Endothelial cell of umbilical vein (primary cell): Measurements from ENCODE around the gene BRD2. TPM values are rescaled to one million over a fixed set of nuclear protein-coding genes. Genes with fewer than 3 reads are reported as not detected.

Source experiments
- BruUV-seq: library from RNA; stranded (reverse); fragments of 400-500 nt; replicated peaks from 2 replicates; lab custom pipeline; 2021; lab: Mats Ljungman, UMichigan
- CTCF ChIA-PET: fragments of 300-600, 350-600 bp; sonication (Branson Sonifier 250); formaldehyde crosslinking; loops from one replicate; lab custom pipeline; 2021; ENCODE audit warnings: antibody characterized with exemption, inconsistent platforms; lab: Charles Lee
- POLR2A ChIA-PET: fragments of 300-600, 350-600 bp; sonication (Branson Sonifier 250); formaldehyde crosslinking; loops from one replicate; lab custom pipeline; 2021; ENCODE audit warnings: antibody characterized with exemption, inconsistent platforms; lab: Charles Lee
- DNase-seq: peaks from one replicate; pipeline ENCODE4 v3.0.0-alpha.2; 2011; ENCODE audit warnings: low read depth, low spot score
- FAIRE-seq: peaks from 2 replicates; lab custom pipeline; 2011; peaks lifted over from hg19 to GRCh38; lab: Jason Lieb, UNC
- H2AFZ ChIP-seq: 2 replicates; pipeline ENCODE4 v1.6.0; 2012; ENCODE audit warnings: low read depth, low read length, control low read depth, inconsistent platforms
- H3K27ac ChIP-seq: 2 replicates; pipeline ENCODE4 v1.5.1; 2011; ENCODE audit warnings: low read depth, mild to moderate bottlenecking, control low read depth, low read length, moderate library complexity; ENCODE audit not compliant: insufficient read depth
- H3K27me3 ChIP-seq, 2 experiments: 2 replicates each; pipeline versions ENCODE4 v1.6.0 to v1.6.1; 2011; ENCODE audit warnings: low read length in 2 of 2, mixed read lengths in 1 of 2; ENCODE audit not compliant: control insufficient read depth in 2 of 2, insufficient read depth in 2 of 2
- H3K36me3 ChIP-seq, 2 experiments: 2 replicates in 1 of 2; 3 replicates in 1 of 2; pipeline ENCODE4 v1.5.1; 2011; ENCODE audit warnings: low read length in 2 of 2, mild to moderate bottlenecking in 1 of 2, moderate library complexity in 1 of 2; ENCODE audit not compliant: control insufficient read depth in 2 of 2, insufficient read depth in 2 of 2; ENCODE audit errors: extremely low read depth in 1 of 2
- H3K4me1 ChIP-seq: 3 replicates; pipeline ENCODE4 v1.5.1; 2011; ENCODE audit warnings: mild to moderate bottlenecking, low read length; ENCODE audit not compliant: control insufficient read depth, insufficient read depth; ENCODE audit errors: extremely low read depth
- H3K4me2 ChIP-seq: 2 replicates; pipeline ENCODE4 v1.6.1; 2011; ENCODE audit warnings: low read length, control low read depth, mixed read lengths; ENCODE audit not compliant: insufficient read depth
- H3K4me3 ChIP-seq, 3 experiments: fragments of 200-600 bp in 1 of 3; sonication (generic), shearing (Covaris generic) in 1 of 3; replicated peaks in 1 of 3; 2 replicates each; pipeline ENCODE4 v1.5.1; 2011 to 2016; ENCODE audit warnings: control low read depth in 3 of 3, low read length in 3 of 3, mild to moderate bottlenecking in 2 of 3, inconsistent platforms in 1 of 3, low read depth in 1 of 3, moderate library complexity in 1 of 3; ENCODE audit not compliant: insufficient read depth in 1 of 3
- H3K79me2 ChIP-seq: 2 replicates; pipeline ENCODE4 v1.6.0; 2012; ENCODE audit warnings: low read length, inconsistent platforms; ENCODE audit not compliant: control insufficient read depth, insufficient read depth
- H3K9ac ChIP-seq: replicated peaks from 2 replicates; pipeline ENCODE3; 2011; ENCODE audit warnings: low read length, control low read depth; ENCODE audit not compliant: insufficient read depth; ENCODE audit errors: extremely low read depth
- H3K9me1 ChIP-seq: replicated peaks from 3 replicates; pipeline ENCODE4 v1.6.0; 2011; ENCODE audit warnings: mild to moderate bottlenecking, low read length; ENCODE audit not compliant: control insufficient read depth, insufficient read depth; ENCODE audit errors: extremely low read depth
- H3K9me3 ChIP-seq: replicated peaks from 2 replicates; pipeline ENCODE4 v1.5.1; 2012; ENCODE audit warnings: low read length, inconsistent platforms; ENCODE audit not compliant: control insufficient read depth, insufficient read depth
- H4K20me1 ChIP-seq: replicated peaks from 2 replicates; pipeline ENCODE3; 2011; ENCODE audit warnings: mild to moderate bottlenecking, low read length; ENCODE audit not compliant: control insufficient read depth, insufficient read depth; ENCODE audit errors: extremely low read depth
- CTCF ChIP-seq, 2 donors: IDR thresholded peaks; 1 replicate in 1 of 2; 2 replicates in 1 of 2; pipeline ENCODE4 v1.5.1; 2011; ENCODE audit warnings: low read length in 2 of 2, mild to moderate bottlenecking in 2 of 2, moderate library complexity in 2 of 2, control low read depth in 1 of 2, inconsistent platforms in 1 of 2, low read depth in 1 of 2; ENCODE audit not compliant: insufficient read depth in 1 of 2; ENCODE audit errors: extremely low read depth in 1 of 2
- EZH2 ChIP-seq: IDR thresholded peaks from 2 replicates; pipeline ENCODE4 v1.6.1; 2012; ENCODE audit warnings: borderline replicate concordance, low read depth, mild to moderate bottlenecking, moderate library complexity, low read length, inconsistent platforms; ENCODE audit not compliant: severe bottlenecking
- FOS ChIP-seq: IDR thresholded peaks from 2 replicates; pipeline ENCODE4 v1.6.1; 2011; ENCODE audit warnings: mild to moderate bottlenecking, low read length, moderate library complexity, borderline replicate concordance; ENCODE audit not compliant: insufficient read depth
- GATA2 ChIP-seq: IDR thresholded peaks from 2 replicates; pipeline ENCODE4 v1.7.0; 2011; ENCODE audit warnings: low read depth, mild to moderate bottlenecking, moderate library complexity, mixed read lengths, low read length; ENCODE audit not compliant: insufficient read length, insufficient read depth
- JUN ChIP-seq: IDR thresholded peaks from 2 replicates; pipeline ENCODE4 v1.6.1; 2011; ENCODE audit warnings: borderline replicate concordance, low read depth; ENCODE audit not compliant: insufficient read length, insufficient read depth
- MYC ChIP-seq: IDR thresholded peaks from one replicate; pipeline ENCODE4 v1.6.1; 2011; ENCODE audit warnings: mild to moderate bottlenecking, low read depth, low read length
- POLR2A ChIP-seq: IDR thresholded peaks from 2 replicates; pipeline ENCODE4 v1.6.1; 2012; ENCODE audit warnings: low read depth, mild to moderate bottlenecking, control low read depth, low read length
- POLR2AphosphoS5 ChIP-seq: IDR thresholded peaks from 2 replicates; pipeline ENCODE4 v1.6.1; 2012; ENCODE audit warnings: low read depth, mild to moderate bottlenecking, control low read depth, low read length, moderate library complexity; ENCODE audit not compliant: insufficient read depth
- dilution Hi-C: fragments of 300-500 bp; cut with MboI; formaldehyde crosslinking; loops from one replicate; pipeline ENCODE4 v1.15.0; 2019; ENCODE audit warnings: low sequenced_read_pairs; ENCODE audit not compliant: extremely low pct_ligation_motif_present
- intact Hi-C: fragments of 100-400 bp; cut with micrococcal nuclease; formaldehyde crosslinking; loops from one replicate; pipeline ENCODE4 v1.10.0; 2022
- polyA plus RNA-seq, 4 experiments: library from polyadenylated mRNA; depleted of rRNA in 3 of 4; stranded (reverse) in 3 of 4; unstranded in 1 of 4; fragments of >200 nt; gene quantifications; 2 replicates each; pipeline versions ENCODE4 v1.2.1 to v1.2.3, GENCODE V29; 2011 to 2012; ENCODE audit warnings: missing spikeins in 1 of 4
- total RNA-seq: library from RNA; stranded (reverse); gene quantifications from 2 replicates; pipeline ENCODE4 v1.2.3, GENCODE V29; 2021
- TF ChIP-seq, protein P1 (sequence below): IDR thresholded peaks from 2 replicates; pipeline ENCODE4 v1.6.1; 2011; ENCODE audit not compliant: insufficient read depth, insufficient read length

Gene BRD2
- total and polyA plus RNA-seq, 2 donors (not counting 3 experiments of a cell fraction or from before 2014, with no cell fraction given): 131 to 197 TPM

DNA sequence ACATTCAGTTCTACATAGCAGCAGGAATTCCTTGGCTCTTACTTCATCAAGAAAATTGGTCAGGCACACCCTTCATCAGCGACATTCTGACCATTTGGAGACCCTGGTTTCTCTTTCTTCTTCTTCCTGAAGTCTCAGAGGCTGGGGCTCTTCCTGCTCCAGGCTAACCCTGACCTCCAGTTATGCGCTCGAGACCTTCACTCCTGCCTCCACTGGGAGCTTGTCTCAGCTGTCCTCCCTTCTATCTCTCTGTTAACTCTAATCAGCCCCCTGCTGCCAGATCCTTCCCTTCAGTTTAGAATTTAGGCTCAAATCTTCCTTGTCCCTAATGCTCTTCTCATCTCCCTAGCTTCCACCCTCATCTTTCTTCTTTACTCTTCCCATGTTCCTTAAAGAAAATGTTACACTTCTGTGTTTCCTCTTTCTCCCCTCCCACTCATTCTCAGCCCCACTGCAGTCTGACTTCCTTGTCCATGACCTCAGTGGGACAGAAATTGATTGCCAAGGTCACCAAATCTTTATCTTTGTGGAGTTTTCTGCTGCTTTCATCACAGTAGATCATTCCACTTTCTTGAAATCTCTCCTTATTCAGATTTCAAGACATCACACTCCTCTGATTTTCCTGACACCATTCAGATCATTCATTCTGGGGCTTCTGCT is 49.4 kb downstream of the BRD2 start:
- intact Hi-C loops (no loop called here), dilution Hi-C loops (no loop called here)
- H3K4me2 ChIP-seq: no peak overlapping the region
- H3K4me3 ChIP-seq: no peak overlapping the region
- ChIA-PET POLR2A (interaction anchor here (1.5 kb wide), 1 partner anchor 63 kb away, joined by 3 read pairs; no protein-coding TSS in a partner anchor), CTCF (interaction anchor here (0.7 to 6.7 kb wide), 8 partner anchors 62 to 230 kb away, joined by 3 to 88 read pairs (median 4); no protein-coding TSS in a partner anchor)
- no peaks in the 10 kb centered on the region for H3K79me2 ChIP-seq
- no peaks in the 10 kb centered on the region for H3K9me1 ChIP-seq
- peaks cover 8% of the 10 kb centered on the region for H3K4me1 ChIP-seq
- no peak overlapping the region for H3K27ac ChIP-seq
- TF ChIP-seq POLR2AphosphoS5 (no peak), MYC (no peak), POLR2A (no peak), EZH2 (no peak), CTCF (IDR thresholded peaks at IDR 0.05; ENCODE audit: extremely low read depth in 1 of 2, insufficient read depth in 1 of 2, low read depth in 1 of 2, low read length in 2 of 2) (no peak), GATA2 (no peak), FOS (no peak), JUN (no peak)
- TF ChIP-seq, protein P1, sequence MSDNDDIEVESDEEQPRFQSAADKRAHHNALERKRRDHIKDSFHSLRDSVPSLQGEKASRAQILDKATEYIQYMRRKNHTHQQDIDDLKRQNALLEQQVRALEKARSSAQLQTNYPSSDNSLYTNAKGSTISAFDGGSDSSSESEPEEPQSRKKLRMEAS: no peak
- H3K9me3 ChIP-seq: no peaks in the 10 kb centered on the region
- DNase-seq: no peak
- H3K36me3 ChIP-seq: no peaks in the 10 kb centered on the region
- BruUV-seq: no TSS peak
- no peak overlapping the region for H2AFZ ChIP-seq
- H3K9ac ChIP-seq: no peak overlapping the region
- no peaks in the 10 kb centered on the region for H4K20me1 ChIP-seq
- no peak for FAIRE-seq
- H3K27me3 ChIP-seq: peaks cover 9 to 33% of the 10 kb centered on the region in 2 experiments
